ENCODE data around the gene CHRNB1. TPM values are rescaled to one million over a fixed set of nuclear protein-coding genes. Genes with fewer than 3 reads are reported as not detected.

The CHRNB1 gene
- total RNA-seq, 1 experiment from 2014 or later, result 7.8 TPM

GRCh38 chr17:7499161-7499560 lies 54.3 kb downstream of the CHRNB1 start:
- no peak overlapping the region for H3K4me3 Mint-ChIP-seq (ENCODE audit: unreplicated experiment)
- no peak for DNase-seq (ENCODE audit: unreplicated experiment)
- TF ChIP-seq CTCF (IDR thresholded peaks at IDR 0.05; ENCODE audit: unreplicated experiment), result no peak
- POLR2A ChIA-PET, result interaction anchor here (0.6 kb wide), 1 partner anchor 60 kb away, joined by 3 read pairs; the partner anchor contains the start of gene FGF11
- no peak overlapping the region for H3K27ac Mint-ChIP-seq (ENCODE audit: low read depth, unreplicated experiment)
- intact Hi-C loops (cut with micrococcal nuclease), result no loop called here
- no peaks in the 10 kb centered on the region for H3K27me3 Mint-ChIP-seq (ENCODE audit: insufficient read depth, unreplicated experiment)
- H3K36me3 Mint-ChIP-seq (ENCODE audit: insufficient read depth, unreplicated experiment), result peaks cover 83% of the 10 kb centered on the region
- H3K9me3 Mint-ChIP-seq (ENCODE audit: unreplicated experiment), result no peaks in the 10 kb centered on the region
- H3K4me1 Mint-ChIP-seq (ENCODE audit: insufficient read depth, unreplicated experiment), result peaks cover under 1% of the 10 kb centered on the region
- BruUV-seq (replicated peaks), result no TSS peak
- CTCF ChIA-PET, result interaction anchor here (0.6 kb wide), 1 partner anchor 720 kb away, joined by 3 read pairs; no protein-coding TSS in a partner anchor

GRCh38 chr17:7501729-7502128 lies 56.9 kb downstream of the CHRNB1 start:
- no peak for TF ChIP-seq CTCF (IDR thresholded peaks at IDR 0.05; ENCODE audit: unreplicated experiment)
- CTCF ChIA-PET, result interaction anchor here (0.7 kb wide), 1 partner anchor 14 kb away, joined by 3 read pairs; no protein-coding TSS in a partner anchor
- POLR2A ChIA-PET, result no interaction called here
- Mint-ChIP-seq H3K4me3 (ENCODE audit: unreplicated experiment) (no peak overlapping the region), H3K27ac (ENCODE audit: low read depth, unreplicated experiment) (no peak overlapping the region), H3K36me3 (ENCODE audit: insufficient read depth, unreplicated experiment) (peaks cover 95% of the 10 kb centered on the region), H3K9me3 (ENCODE audit: unreplicated experiment) (no peaks in the 10 kb centered on the region), H3K4me1 (ENCODE audit: insufficient read depth, unreplicated experiment) (no peaks in the 10 kb centered on the region), H3K27me3 (ENCODE audit: insufficient read depth, unreplicated experiment) (no peaks in the 10 kb centered on the region)
- no peak for DNase-seq (ENCODE audit: unreplicated experiment)
- intact Hi-C loops (cut with micrococcal nuclease), result no loop called here
- BruUV-seq (replicated peaks), result no TSS peak

GRCh38 chr17:7502171-7502847 lies 57.4 kb downstream of the CHRNB1 start:
- DNase-seq (ENCODE audit: unreplicated experiment), result no peak
- H3K27me3 Mint-ChIP-seq (ENCODE audit: insufficient read depth, unreplicated experiment), result no peaks in the 10 kb centered on the region
- H3K4me3 Mint-ChIP-seq (ENCODE audit: unreplicated experiment), result no peak overlapping the region
- ChIA-PET POLR2A (no interaction called here), CTCF (interaction anchor here (1.7 kb wide), 1 partner anchor 59 kb away, joined by 7 read pairs; no protein-coding TSS in a partner anchor)
- no peak overlapping the region for H3K27ac Mint-ChIP-seq (ENCODE audit: low read depth, unreplicated experiment)
- intact Hi-C loops (cut with micrococcal nuclease), result no loop called here
- no TSS peak for BruUV-seq (replicated peaks)
- no peaks in the 10 kb centered on the region for H3K9me3 Mint-ChIP-seq (ENCODE audit: unreplicated experiment)
- peaks cover 95% of the 10 kb centered on the region for H3K36me3 Mint-ChIP-seq (ENCODE audit: insufficient read depth, unreplicated experiment)
- TF ChIP-seq CTCF (IDR thresholded peaks at IDR 0.05; ENCODE audit: unreplicated experiment), result no peak
- H3K4me1 Mint-ChIP-seq (ENCODE audit: insufficient read depth, unreplicated experiment), result no peaks in the 10 kb centered on the region

GRCh38 chr17:7502987-7503386 lies 58.1 kb downstream of the CHRNB1 start:
- Mint-ChIP-seq H3K4me3 (ENCODE audit: unreplicated experiment) (no peak overlapping the region), H3K9me3 (ENCODE audit: unreplicated experiment) (no peaks in the 10 kb centered on the region), H3K36me3 (ENCODE audit: insufficient read depth, unreplicated experiment) (peaks cover 95% of the 10 kb centered on the region), H3K4me1 (ENCODE audit: insufficient read depth, unreplicated experiment) (no peaks in the 10 kb centered on the region), H3K27me3 (ENCODE audit: insufficient read depth, unreplicated experiment) (no peaks in the 10 kb centered on the region), H3K27ac (ENCODE audit: low read depth, unreplicated experiment) (no peak overlapping the region)
- POLR2A ChIA-PET, result no interaction called here
- no TSS peak for BruUV-seq (replicated peaks)
- CTCF ChIA-PET, result interaction anchor here (1.7 kb wide), 1 partner anchor 58 kb away, joined by 7 read pairs; no protein-coding TSS in a partner anchor
- peak; percentile 23 for TF ChIP-seq CTCF (IDR thresholded peaks at IDR 0.05; ENCODE audit: unreplicated experiment)
- intact Hi-C loops (cut with micrococcal nuclease), result loop anchor here (1.0 kb wide), 1 partner anchor 68 kb away; the partner anchor contains the start of gene TMEM102
- no peak for DNase-seq (ENCODE audit: unreplicated experiment)

All from MCF 10A (cell line).